Esophagus muscularis mucosa (tissue), 4 donors: Measurements from ENCODE around the gene CHMP6.

ENCODE experiments used
- EP300 ChIP-seq: sonication (generic); formaldehyde crosslinking; IDR thresholded peaks from one replicate; pipeline ENCODE4 v1.6.1; 2017; ENCODE audit warnings: antibody characterized with exemption
- POLR2A ChIP-seq: fragments of 450-650 bp; IDR thresholded peaks from one replicate; pipeline ENCODE4 v1.6.1; 2017; ENCODE audit warnings: antibody characterized with exemption, moderate library complexity, mild to moderate bottlenecking, low read depth
- POLR2AphosphoS5 ChIP-seq, 2 donors: sonication (generic); formaldehyde crosslinking; IDR thresholded peaks; one replicate each; pipeline ENCODE4 v1.6.1; 2017; ENCODE audit warnings: antibody characterized with exemption in 2 of 2
- TF ChIP-seq, protein P1 (sequence below), 3 experiments: fragments of 200-600 bp in 2 of 3; fragments of 450-650 bp in 1 of 3; sonication (generic) in 2 of 3; IDR thresholded peaks; one replicate each; pipeline ENCODE4 v1.5.1; 2017 to 2019; ENCODE audit warnings: antibody characterized with exemption in 3 of 3, mild to moderate bottlenecking in 2 of 3, moderate library complexity in 1 of 3

DNA sequence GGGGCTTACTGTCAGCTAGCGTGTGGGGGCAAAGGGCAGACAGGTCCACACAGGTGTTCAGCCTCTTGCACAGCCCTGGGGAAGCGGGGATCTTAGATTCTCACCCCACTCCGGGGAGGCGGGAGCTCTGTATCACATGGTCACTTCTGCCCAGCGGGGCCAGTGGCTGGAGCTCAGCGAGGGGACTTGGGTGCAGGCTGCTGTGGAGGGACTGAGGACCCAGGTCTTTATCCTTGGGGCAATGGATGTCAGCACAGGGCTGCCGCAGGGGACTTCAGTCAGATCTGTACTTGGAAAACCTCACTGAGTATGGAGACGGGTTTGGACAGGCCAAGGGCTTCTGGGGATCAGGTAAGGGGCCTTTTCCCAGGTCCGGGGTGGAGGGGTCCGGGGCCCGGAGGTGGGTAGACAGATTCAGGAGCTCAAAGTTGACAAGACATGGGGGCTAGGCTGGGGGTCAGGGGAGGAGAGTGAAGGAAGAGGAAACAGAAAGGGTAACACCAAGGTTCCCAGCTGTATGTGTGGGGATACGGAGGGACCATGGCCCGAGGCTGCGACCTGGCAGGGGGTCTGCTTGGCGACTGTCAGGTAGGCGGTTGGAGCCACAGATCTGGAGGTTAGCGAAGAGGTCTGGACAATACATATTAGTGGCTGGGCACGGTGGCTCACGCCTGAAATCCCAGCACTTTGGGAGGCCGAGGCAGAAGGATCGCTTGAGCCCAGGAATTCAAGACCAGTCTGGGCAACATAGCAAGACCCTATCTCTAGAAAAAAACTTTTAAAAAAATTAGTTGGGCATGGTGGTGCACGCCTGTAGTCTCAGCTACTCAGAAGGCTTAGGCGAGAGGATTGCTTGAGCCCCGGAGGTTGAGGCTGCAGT, 28.2 kb downstream of the CHMP6 start:
- TF ChIP-seq, protein P1, sequence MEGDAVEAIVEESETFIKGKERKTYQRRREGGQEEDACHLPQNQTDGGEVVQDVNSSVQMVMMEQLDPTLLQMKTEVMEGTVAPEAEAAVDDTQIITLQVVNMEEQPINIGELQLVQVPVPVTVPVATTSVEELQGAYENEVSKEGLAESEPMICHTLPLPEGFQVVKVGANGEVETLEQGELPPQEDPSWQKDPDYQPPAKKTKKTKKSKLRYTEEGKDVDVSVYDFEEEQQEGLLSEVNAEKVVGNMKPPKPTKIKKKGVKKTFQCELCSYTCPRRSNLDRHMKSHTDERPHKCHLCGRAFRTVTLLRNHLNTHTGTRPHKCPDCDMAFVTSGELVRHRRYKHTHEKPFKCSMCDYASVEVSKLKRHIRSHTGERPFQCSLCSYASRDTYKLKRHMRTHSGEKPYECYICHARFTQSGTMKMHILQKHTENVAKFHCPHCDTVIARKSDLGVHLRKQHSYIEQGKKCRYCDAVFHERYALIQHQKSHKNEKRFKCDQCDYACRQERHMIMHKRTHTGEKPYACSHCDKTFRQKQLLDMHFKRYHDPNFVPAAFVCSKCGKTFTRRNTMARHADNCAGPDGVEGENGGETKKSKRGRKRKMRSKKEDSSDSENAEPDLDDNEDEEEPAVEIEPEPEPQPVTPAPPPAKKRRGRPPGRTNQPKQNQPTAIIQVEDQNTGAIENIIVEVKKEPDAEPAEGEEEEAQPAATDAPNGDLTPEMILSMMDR (IDR thresholded peaks at IDR 0.05) = no peak
- TF ChIP-seq POLR2A (no peak), EP300 (no peak), POLR2AphosphoS5 (IDR thresholded peaks at IDR 0.05) (no peak)
